T47D (cell line): ENCODE measurements around the gene SCAI.
A peak's percentile ranks its signal among the peaks of the same experiment; 100 is the strongest.
"Not testable (repeated sequence)": the region's sequence is repeated elsewhere in the genome, so short reads cannot be mapped to it uniquely, and the experiment has no call there.

Experiments
- DNase-seq, 2 experiments: peaks; one replicate each; pipeline versions ENCODE4 v3.0.0 to v3.0.0-alpha.2; 2011 to 2012; ENCODE audit warnings: low read depth in 1 of 2, low spot score in 1 of 2
- JUND ChIP-seq: IDR thresholded peaks from 2 replicates; pipeline ENCODE4 v1.6.1; 2012; ENCODE audit warnings: low read depth
- in situ Hi-C: cut with HindIII; loops from 2 replicates; pipeline ENCODE4 v1.10.0; 2016; ENCODE audit warnings: low sequenced_read_pairs, low pct_unique_long_range_greater_than_20kb

The SCAI gene

GRCh38 chr9:125079931-125080330 lies 63.4 kb downstream of the SCAI start:
- in situ Hi-C loops, result no loop called here
- DNase-seq, result no peak
- TF ChIP-seq JUND, result no peak

GRCh38 chr9:125075997-125076396 lies 67.3 kb downstream of the SCAI start:
- in situ Hi-C loops, result no loop called here
- DNase-seq, result no peak
- no peak for TF ChIP-seq JUND

- no peak for DNase-seq
- in situ Hi-C loops, result no loop called here
- no peak for TF ChIP-seq JUND
Observed at GRCh38 chr9:125074976-125075375, 68.4 kb downstream of the SCAI start.

- no peak for TF ChIP-seq JUND
- peak in 1 of 2 experiments; percentile 62 for DNase-seq
- in situ Hi-C loops, result no loop called here
Observed at GRCh38 chr9:125066839-125067619, 76.3 kb downstream of the SCAI start.

DNA sequence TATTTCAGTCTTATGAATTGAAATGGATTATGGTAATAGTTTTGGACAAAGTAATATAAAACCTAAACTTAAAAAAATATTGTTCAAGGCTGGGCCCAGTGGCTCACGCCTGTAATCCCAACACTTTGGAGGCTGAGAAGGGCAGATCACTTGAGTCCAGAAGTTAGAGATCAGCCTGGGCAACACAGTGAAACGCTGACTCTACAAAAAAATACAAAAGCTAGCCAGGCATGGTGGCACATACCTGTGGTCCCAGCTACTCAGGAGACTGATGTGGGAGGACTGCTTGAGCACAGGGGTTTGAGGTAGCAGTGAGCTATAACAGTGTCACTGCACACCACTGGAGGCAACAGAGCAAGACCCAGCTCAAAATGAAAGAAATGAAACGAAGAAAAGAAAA lies 81.9 kb downstream of the SCAI start:
- in situ Hi-C loops, result no loop called here
- no peak for DNase-seq
- no peak for TF ChIP-seq JUND

DNA sequence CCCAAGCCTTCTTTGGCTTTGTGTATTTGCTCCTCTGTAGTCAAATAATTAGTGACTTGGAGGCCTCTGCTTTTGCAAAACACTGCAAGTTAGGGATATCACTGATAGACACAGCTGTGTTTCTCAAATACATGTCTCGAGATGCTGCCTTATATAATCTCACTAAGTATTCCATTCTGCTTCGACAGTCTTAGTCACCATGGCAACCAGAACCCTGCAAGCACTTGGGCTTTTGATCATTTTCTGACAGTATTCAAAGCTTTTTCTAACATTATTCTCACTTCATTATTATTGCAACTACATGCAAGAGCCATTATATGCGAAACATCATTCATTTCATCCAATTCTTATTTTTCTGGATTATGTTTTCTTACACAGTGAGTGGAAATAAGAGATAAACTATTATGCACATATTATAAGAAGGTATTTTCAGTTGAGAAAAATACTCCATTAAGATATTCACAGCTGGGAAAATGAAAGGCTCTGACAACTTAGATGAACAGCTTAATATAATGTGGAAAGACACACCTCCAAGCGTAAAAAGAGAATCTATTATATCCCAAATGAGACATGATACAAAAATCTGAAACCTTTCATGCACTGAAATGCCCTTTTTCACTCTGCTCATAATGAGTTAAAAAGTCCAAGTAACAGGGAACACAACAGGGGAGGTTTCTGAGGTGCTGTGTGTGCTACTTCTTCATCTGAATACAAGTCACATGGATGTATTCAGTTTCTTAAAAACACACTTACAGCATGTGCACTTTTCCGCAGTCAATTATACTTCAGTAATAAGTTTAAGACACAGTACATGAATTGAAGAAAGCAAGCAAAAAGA lies 93.9 kb downstream of the SCAI start:
- DNase-seq, result no peak
- TF ChIP-seq JUND, result no peak
- in situ Hi-C loops, result no loop called here

DNA sequence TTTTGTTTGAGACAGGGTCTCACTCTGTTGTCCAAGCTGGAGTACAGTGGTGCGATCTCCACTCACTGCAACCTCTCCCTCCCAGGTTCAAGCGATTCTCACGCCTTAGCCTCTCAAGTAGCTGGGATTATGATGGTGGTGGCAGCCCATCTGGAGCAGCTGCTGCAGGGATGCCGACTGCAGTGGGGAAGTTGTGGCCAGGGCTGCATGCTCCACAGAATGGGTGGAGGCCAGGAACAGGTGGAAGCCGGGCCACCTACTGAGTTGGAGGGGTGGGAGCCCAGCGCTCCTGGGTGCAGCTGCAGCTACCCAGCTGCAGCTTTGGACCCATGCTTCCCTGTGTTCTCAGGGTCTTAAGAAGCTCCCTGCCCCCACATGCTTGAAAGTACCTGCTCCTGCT lies 99.7 kb downstream of the SCAI start:
- in situ Hi-C loops, result no loop called here
- no peak for TF ChIP-seq JUND
- no peak for DNase-seq

DNA sequence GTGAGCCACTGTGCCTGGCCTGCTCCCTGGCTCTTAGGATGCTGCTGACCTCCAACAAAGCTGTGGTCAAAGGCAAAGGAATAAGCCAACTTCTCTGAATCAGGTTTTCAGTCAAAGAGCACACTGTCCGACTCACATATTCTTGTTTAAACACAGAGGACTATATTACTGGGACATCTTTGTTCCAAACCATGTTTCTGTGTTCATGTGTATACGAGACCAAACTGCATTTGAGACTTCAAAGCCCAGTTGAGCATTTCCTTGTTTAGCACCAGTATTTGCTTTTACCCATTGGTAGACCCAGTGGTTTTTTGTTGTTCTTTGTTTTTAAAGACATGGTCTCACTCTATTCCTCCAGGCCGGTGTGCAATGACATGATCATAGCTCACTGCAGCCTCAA lies 100.2 kb downstream of the SCAI start:
- no peak for DNase-seq
- in situ Hi-C loops, result no loop called here
- no peak for TF ChIP-seq JUND

GRCh38 chr9:125038166-125038565 lies 105.2 kb downstream of the SCAI start:
- in situ Hi-C loops, result no loop called here
- no peak for DNase-seq
- no peak for TF ChIP-seq JUND

- in situ Hi-C loops, result no loop called here
- DNase-seq, result no peak
- no peak for TF ChIP-seq JUND
Observed at GRCh38 chr9:125028041-125028440, 115.3 kb downstream of the SCAI start.

- in situ Hi-C loops, result no loop called here
- TF ChIP-seq JUND, result no peak
- DNase-seq, result no peak
Observed at GRCh38 chr9:125024917-125025316, 118.4 kb downstream of the SCAI start.

GRCh38 chr9:125021069-125021468 lies 122.3 kb downstream of the SCAI start:
- in situ Hi-C loops, result no loop called here
- no peak for TF ChIP-seq JUND
- no peak for DNase-seq

- in situ Hi-C loops, DNase-seq: not testable (repeated sequence)
Observed at GRCh38 chr9:125015655-125016054, 127.7 kb downstream of the SCAI start.

- in situ Hi-C loops, DNase-seq: not testable (repeated sequence)
Observed at GRCh38 chr9:125012013-125012412, 131.3 kb downstream of the SCAI start.
